ENCODE measurements around the gene EIF2AK3.

Gene EIF2AK3

GRCh38 chr2:88627055-88627855 lies at the start of gene EIF2AK3:
Gene EIF2AK3 (minus strand): TSS chr2:88627464. CDS start chr2:88627274, 190 bp downstream.
- Histone ChIP-seq H3K4me1 (ENCODE audit: control insufficient read depth, insufficient read depth, low read length, unreplicated experiment) (peaks cover 20% of the 10 kb centered on the region), H2AFZ (ENCODE audit: low read length, unreplicated experiment) (peak within 1 kb of the TSS; percentile 81), H3K27ac (ENCODE audit: low read depth, low read length) (peak within 1 kb of the TSS; percentile 94), H3K36me3 (ENCODE audit: insufficient read depth, low read length) (no peaks in the 10 kb centered on the region), H3K27me3 (ENCODE audit: insufficient read depth, low read length) (no peaks in the 10 kb centered on the region), H3K4me3 (ENCODE audit: low read depth, low read length) (peak within 1 kb of the TSS; percentile 76), H3K79me2 (ENCODE audit: control insufficient read depth, insufficient read depth, low read length, unreplicated experiment) (peaks cover 44% of the 10 kb centered on the region)

DNA sequence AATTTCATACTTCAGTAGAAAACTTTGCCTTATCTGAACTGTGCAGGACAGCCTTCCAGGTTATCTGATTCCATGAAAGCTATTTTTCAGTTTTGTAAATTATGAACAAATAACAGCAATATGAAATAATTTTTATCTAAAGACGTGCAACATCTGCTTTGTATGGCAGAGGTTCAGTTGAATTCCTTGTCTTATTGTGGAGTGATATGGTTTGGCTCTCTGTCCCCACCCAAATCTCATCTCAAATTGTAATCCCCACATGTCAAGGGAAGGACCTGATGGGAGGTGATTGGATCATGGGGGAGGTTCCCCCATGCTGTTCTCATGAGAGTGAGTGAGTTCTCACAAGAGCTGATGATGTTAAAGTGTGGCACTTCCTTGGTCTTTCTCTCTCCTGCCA lies 46.1 kb upstream of the EIF2AK3 start:
- Histone ChIP-seq H3K4me3 (ENCODE audit: low read depth, low read length) (no peak overlapping the region), H3K4me1 (ENCODE audit: control insufficient read depth, insufficient read depth, low read length, unreplicated experiment) (no peaks in the 10 kb centered on the region), H3K27ac (ENCODE audit: low read depth, low read length) (no peak overlapping the region), H3K27me3 (ENCODE audit: insufficient read depth, low read length) (no peaks in the 10 kb centered on the region), H3K79me2 (ENCODE audit: control insufficient read depth, insufficient read depth, low read length, unreplicated experiment) (no peaks in the 10 kb centered on the region), H2AFZ (ENCODE audit: low read length, unreplicated experiment) (no peak overlapping the region), H3K36me3 (ENCODE audit: insufficient read depth, low read length) (no peaks in the 10 kb centered on the region)

DNA sequence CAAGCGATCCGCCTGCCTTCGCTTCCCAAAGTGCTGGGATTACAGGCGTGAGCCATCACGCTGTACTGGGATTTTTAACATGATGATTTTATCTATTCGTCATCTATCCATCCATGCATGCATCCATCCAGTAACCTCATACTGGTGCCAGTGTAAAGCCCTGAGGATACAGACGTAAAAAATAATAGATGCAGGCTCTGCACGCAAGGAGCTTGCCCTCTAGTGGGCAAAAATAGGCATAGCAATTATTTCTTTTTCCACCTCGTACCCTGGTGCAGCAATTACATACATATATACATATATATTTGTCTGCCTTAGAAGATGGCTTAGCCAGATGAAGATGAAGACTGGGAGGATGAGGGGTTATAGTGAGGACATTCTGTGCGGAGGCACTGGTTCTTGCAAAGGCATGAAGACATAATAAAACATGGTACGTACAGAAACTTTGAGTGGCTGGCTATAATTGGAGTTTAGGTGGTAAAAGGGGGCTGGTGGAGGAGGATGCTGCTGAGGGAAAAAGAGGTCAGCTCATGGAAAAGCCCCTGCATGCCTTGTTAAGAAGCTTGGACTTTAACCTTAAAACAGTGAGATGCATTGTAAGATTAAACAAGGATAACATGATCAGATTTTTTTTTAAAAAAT lies 44.6 kb upstream of the EIF2AK3 start:
- no peaks in the 10 kb centered on the region for H3K4me1 ChIP-seq (ENCODE audit: control insufficient read depth, insufficient read depth, low read length, unreplicated experiment)
- H3K27ac ChIP-seq (ENCODE audit: low read depth, low read length) = no peak overlapping the region
- H3K36me3 ChIP-seq (ENCODE audit: insufficient read depth, low read length) = no peaks in the 10 kb centered on the region
- H2AFZ ChIP-seq (ENCODE audit: low read length, unreplicated experiment) = no peak overlapping the region
- no peak overlapping the region for H3K4me3 ChIP-seq (ENCODE audit: low read depth, low read length)
- H3K27me3 ChIP-seq (ENCODE audit: insufficient read depth, low read length) = no peaks in the 10 kb centered on the region
- no peaks in the 10 kb centered on the region for H3K79me2 ChIP-seq (ENCODE audit: control insufficient read depth, insufficient read depth, low read length, unreplicated experiment)

- no peaks in the 10 kb centered on the region for H3K36me3 ChIP-seq (ENCODE audit: insufficient read depth, low read length)
Measured at GRCh38 chr2:88669482-88670214, 42.4 kb upstream of the EIF2AK3 start.

DNA sequence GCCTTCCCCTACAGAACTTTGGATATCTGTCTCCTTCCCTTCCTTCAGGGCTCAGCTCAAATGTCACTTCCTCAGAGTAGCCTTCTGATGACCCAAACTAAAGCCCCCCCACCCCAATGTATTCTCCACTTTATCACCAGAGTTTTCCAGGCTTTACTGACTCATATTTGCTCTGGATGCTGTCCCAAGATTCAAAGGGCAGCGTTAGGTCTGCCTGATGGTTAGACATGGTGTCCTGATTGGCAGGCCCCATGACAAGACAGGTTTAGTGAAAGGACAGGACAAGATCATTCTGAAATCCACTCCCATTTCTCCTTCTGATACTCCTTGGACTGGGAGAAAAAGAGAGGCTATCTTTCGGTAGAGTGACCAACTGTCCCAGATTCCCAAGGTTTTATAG lies 41.6 kb upstream of the EIF2AK3 start:
- Histone ChIP-seq H3K4me3 (ENCODE audit: low read depth, low read length) (no peak overlapping the region), H2AFZ (ENCODE audit: low read length, unreplicated experiment) (no peak overlapping the region), H3K36me3 (ENCODE audit: insufficient read depth, low read length) (no peaks in the 10 kb centered on the region), H3K4me1 (ENCODE audit: control insufficient read depth, insufficient read depth, low read length, unreplicated experiment) (no peaks in the 10 kb centered on the region), H3K79me2 (ENCODE audit: control insufficient read depth, insufficient read depth, low read length, unreplicated experiment) (no peaks in the 10 kb centered on the region), H3K27me3 (ENCODE audit: insufficient read depth, low read length) (no peaks in the 10 kb centered on the region), H3K27ac (ENCODE audit: low read depth, low read length) (no peak overlapping the region)

More at GRCh38 chr2:88669482-88670214, 42.4 kb upstream of the EIF2AK3 start:
- no peak overlapping the region for H3K4me3 ChIP-seq (ENCODE audit: low read depth, low read length)
- H3K27me3 ChIP-seq (ENCODE audit: insufficient read depth, low read length) = no peaks in the 10 kb centered on the region
- no peaks in the 10 kb centered on the region for H3K79me2 ChIP-seq (ENCODE audit: control insufficient read depth, insufficient read depth, low read length, unreplicated experiment)
- H3K4me1 ChIP-seq (ENCODE audit: control insufficient read depth, insufficient read depth, low read length, unreplicated experiment) = no peaks in the 10 kb centered on the region
- no peak overlapping the region for H3K27ac ChIP-seq (ENCODE audit: low read depth, low read length)
- H2AFZ ChIP-seq (ENCODE audit: low read length, unreplicated experiment) = no peak overlapping the region

DNA sequence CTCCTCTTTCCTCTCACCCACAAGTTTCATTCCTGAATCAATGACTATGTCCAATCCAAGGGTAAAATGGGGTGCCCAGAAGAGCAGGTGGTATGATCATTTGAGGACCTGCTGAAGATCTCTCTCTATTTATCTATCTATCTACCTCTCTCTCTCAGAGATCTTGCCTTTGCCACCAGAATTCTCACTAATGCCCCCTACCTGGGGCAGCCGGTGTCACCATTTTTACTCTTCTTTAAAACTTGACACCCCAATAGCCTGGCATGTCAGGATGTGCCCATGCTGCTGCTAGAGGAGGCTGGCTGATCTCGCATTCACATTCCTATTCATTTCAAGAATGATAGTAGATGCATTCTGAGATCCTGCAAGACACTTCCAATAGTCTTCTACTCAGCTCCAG lies 40.0 kb upstream of the EIF2AK3 start:
- Histone ChIP-seq H3K4me3 (ENCODE audit: low read depth, low read length) (no peak overlapping the region), H3K79me2 (ENCODE audit: control insufficient read depth, insufficient read depth, low read length, unreplicated experiment) (no peaks in the 10 kb centered on the region), H3K27ac (ENCODE audit: low read depth, low read length) (no peak overlapping the region), H3K27me3 (ENCODE audit: insufficient read depth, low read length) (no peaks in the 10 kb centered on the region), H2AFZ (ENCODE audit: low read length, unreplicated experiment) (no peak overlapping the region), H3K4me1 (ENCODE audit: control insufficient read depth, insufficient read depth, low read length, unreplicated experiment) (no peaks in the 10 kb centered on the region), H3K36me3 (ENCODE audit: insufficient read depth, low read length) (no peaks in the 10 kb centered on the region)

GRCh38 chr2:88666576-88666975 lies 39.3 kb upstream of the EIF2AK3 start:
- no peaks in the 10 kb centered on the region for H3K4me1 ChIP-seq (ENCODE audit: control insufficient read depth, insufficient read depth, low read length, unreplicated experiment)
- H3K36me3 ChIP-seq (ENCODE audit: insufficient read depth, low read length) = no peaks in the 10 kb centered on the region

DNA sequence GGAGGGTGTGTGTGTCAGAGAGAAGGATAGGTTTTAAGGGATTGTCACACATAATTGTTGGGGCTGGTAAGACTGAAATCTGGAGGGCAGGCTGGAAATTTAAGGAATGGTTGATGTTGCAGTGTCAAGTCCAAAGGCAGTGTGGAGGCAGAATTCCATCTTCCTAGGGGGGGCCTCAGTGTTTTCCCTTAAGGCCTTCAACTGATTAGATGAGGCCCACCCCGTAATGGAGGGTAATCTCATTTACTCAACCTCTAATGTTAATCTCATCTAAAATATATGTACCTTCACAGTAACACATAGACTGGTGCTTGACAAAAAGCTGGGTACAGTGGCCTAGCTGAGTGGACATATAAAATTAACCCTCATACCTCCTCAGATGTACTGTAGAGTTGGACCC lies 33.4 kb upstream of the EIF2AK3 start:
- no peaks in the 10 kb centered on the region for H3K36me3 ChIP-seq (ENCODE audit: insufficient read depth, low read length)
- no peaks in the 10 kb centered on the region for H3K27me3 ChIP-seq (ENCODE audit: insufficient read depth, low read length)
- H3K79me2 ChIP-seq (ENCODE audit: control insufficient read depth, insufficient read depth, low read length, unreplicated experiment) = no peaks in the 10 kb centered on the region
- no peak overlapping the region for H3K27ac ChIP-seq (ENCODE audit: low read depth, low read length)
- H3K4me1 ChIP-seq (ENCODE audit: control insufficient read depth, insufficient read depth, low read length, unreplicated experiment) = peaks cover 39% of the 10 kb centered on the region
- H3K4me3 ChIP-seq (ENCODE audit: low read depth, low read length) = no peak overlapping the region
- no peak overlapping the region for H2AFZ ChIP-seq (ENCODE audit: low read length, unreplicated experiment)

More at GRCh38 chr2:88666576-88666975, 39.3 kb upstream of the EIF2AK3 start:
- Histone ChIP-seq H3K79me2 (ENCODE audit: control insufficient read depth, insufficient read depth, low read length, unreplicated experiment) (no peaks in the 10 kb centered on the region), H3K27ac (ENCODE audit: low read depth, low read length) (no peak overlapping the region), H3K27me3 (ENCODE audit: insufficient read depth, low read length) (no peaks in the 10 kb centered on the region), H2AFZ (ENCODE audit: low read length, unreplicated experiment) (no peak overlapping the region), H3K4me3 (ENCODE audit: low read depth, low read length) (no peak overlapping the region)

- Histone ChIP-seq H3K79me2 (ENCODE audit: control insufficient read depth, insufficient read depth, low read length, unreplicated experiment) (no peaks in the 10 kb centered on the region), H2AFZ (ENCODE audit: low read length, unreplicated experiment) (peak overlapping the region; percentile 82), H3K4me1 (ENCODE audit: control insufficient read depth, insufficient read depth, low read length, unreplicated experiment) (peaks cover 39% of the 10 kb centered on the region), H3K4me3 (ENCODE audit: low read depth, low read length) (peak overlapping the region; percentile 27), H3K27me3 (ENCODE audit: insufficient read depth, low read length) (no peaks in the 10 kb centered on the region), H3K36me3 (ENCODE audit: insufficient read depth, low read length) (no peaks in the 10 kb centered on the region), H3K27ac (ENCODE audit: low read depth, low read length) (peak overlapping the region; percentile 86)
Measured at GRCh38 chr2:88659538-88659915, 32.3 kb upstream of the EIF2AK3 start.

DNA sequence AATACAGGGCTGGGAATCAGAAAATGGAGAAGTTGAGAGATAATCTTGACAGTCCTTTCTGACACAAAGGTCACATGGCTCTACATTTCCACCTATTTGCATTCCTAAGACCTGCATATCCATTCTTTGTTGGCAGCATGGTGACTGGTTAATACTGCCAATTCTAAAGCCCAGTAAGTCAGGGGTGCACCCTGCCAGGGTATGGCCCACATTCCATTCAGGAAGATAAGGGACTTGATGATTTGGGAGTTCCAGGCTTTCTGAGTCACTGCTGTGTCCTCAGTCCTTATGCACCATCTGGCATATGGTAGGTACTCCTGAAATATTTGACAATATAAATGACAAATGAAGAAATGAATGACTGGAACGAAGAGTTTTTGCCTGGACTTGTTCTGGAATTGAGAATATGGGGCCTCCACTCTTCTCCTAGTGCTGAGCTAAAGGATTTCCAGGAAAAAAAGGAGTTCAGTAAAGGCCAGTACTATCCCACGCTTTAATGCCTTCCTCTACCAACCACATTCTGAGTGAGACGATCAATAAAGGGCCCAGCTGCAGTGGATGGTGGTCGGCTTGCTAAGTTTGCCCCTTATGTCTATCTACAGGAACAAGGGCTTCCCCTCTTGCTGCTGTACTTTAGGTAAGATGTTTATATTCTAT lies 31.7 kb upstream of the EIF2AK3 start:
- peaks cover 43% of the 10 kb centered on the region for H3K4me1 ChIP-seq (ENCODE audit: control insufficient read depth, insufficient read depth, low read length, unreplicated experiment)
- no peaks in the 10 kb centered on the region for H3K36me3 ChIP-seq (ENCODE audit: insufficient read depth, low read length)
- H2AFZ ChIP-seq (ENCODE audit: low read length, unreplicated experiment) = peak overlapping the region; percentile 82
- H3K4me3 ChIP-seq (ENCODE audit: low read depth, low read length) = peak overlapping the region; percentile 27
- H3K79me2 ChIP-seq (ENCODE audit: control insufficient read depth, insufficient read depth, low read length, unreplicated experiment) = no peaks in the 10 kb centered on the region
- no peaks in the 10 kb centered on the region for H3K27me3 ChIP-seq (ENCODE audit: insufficient read depth, low read length)
- H3K27ac ChIP-seq (ENCODE audit: low read depth, low read length) = peak overlapping the region; percentile 86
